HG03571 (cell line): ENCODE data around the gene TMTC2.

ENCODE experiments used
- ATAC-seq: cut with Tn5 transposase; IDR thresholded peaks from one replicate; pipeline ENCODE4 v1.9.1; 2021; ENCODE audit not compliant: unreplicated experiment

The TMTC2 gene

DNA sequence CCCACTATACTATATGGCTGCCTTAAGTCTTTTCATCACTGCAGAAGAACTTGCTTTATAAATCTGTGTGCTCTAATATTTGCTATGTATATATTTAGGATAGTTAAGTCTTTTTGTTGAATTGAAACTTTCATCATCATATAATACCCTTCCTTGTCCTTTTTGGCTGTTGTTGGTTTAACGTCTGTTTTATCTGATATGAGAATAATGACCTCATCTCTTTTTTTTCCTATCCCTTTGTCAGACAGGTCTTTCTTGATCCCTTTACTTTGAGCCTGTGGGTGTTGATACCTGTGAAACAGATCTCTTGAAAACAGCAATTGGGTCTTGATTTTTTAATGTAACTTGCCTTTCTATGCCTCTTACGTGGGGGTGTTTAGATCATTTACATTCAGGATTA, 316.3 kb downstream of the TMTC2 start:
- ATAC-seq, result no peak

DNA sequence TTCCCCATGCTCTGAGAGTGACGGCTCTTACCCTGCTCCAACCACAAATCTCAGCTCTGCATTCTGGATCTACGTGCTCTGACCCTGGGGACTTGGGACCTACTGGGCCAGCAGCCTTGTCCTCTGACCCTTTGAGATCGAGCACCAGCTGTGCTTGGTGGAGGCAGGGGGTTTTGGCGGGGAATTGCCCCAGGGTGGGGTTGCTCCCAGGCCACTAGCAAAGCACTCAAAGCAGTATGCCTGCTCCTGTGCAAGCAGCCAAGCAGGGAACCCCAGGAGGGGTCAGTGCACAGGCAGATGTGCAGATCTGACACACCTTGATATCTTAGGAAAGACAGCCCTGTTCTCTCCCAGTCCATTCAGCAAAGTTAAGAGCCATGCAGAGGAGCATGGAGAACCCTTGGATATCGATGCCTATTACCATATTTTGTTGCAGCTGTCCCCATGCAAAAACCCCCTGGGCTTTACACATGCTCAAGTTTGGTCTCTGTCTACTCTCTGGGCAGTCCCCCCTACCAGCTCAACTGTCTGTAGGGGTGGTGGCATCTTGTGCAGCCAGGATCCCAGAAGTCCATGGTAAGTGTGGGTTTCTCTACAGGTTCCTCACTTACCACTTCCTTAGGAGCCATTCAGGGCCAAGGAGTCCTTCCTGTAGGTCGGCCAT, 319.0 kb downstream of the TMTC2 start:
- ATAC-seq, result no peak

DNA sequence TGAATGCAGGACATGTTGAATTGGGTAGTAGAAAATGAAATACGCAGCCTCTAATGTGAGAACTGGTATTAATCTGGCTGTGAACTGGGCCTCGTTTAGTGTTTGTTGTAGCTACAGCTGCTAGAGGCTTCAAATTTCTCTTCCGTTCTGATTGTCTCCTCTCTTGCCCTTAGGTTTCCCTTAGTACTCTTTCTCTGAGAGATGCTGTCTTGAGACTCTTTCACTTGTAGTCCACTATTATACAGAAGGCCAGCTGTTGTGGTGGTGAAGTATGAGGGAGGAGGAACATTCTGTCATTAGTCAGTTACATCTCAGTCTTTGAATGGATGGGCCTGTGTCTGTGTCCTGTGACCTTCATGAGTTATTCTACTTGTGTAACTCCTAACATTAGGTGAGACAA, 322.0 kb downstream of the TMTC2 start:
- no peak for ATAC-seq

DNA sequence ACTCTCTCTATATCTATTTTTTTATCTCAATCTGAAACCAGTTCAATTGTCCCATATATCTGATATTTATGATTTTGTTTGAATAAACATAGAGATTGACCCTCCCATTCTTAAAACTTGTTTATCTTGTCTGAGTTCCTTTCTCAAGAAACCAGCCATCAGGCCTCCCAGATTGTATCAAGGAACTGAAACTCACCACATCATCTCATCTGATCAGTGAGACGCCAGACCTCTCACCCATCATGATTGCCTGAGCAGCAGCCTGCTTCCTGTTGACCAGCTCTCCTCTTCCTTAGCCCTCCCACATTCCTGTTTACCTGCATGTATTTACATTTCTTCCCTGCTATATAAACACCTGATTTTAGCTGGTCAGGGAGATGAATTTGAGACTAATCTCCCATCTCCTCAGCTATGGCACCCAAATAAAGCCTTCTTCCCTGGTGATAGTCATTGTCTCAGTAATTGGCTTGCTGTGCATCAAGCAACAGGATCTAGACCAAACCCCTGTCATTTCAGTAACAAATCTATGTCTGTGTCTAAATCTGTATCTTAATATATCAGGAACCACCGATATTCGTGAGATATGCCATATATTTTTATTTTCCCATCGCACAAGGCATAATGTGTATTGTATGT, 323.6 kb downstream of the TMTC2 start:
- no peak for ATAC-seq

DNA sequence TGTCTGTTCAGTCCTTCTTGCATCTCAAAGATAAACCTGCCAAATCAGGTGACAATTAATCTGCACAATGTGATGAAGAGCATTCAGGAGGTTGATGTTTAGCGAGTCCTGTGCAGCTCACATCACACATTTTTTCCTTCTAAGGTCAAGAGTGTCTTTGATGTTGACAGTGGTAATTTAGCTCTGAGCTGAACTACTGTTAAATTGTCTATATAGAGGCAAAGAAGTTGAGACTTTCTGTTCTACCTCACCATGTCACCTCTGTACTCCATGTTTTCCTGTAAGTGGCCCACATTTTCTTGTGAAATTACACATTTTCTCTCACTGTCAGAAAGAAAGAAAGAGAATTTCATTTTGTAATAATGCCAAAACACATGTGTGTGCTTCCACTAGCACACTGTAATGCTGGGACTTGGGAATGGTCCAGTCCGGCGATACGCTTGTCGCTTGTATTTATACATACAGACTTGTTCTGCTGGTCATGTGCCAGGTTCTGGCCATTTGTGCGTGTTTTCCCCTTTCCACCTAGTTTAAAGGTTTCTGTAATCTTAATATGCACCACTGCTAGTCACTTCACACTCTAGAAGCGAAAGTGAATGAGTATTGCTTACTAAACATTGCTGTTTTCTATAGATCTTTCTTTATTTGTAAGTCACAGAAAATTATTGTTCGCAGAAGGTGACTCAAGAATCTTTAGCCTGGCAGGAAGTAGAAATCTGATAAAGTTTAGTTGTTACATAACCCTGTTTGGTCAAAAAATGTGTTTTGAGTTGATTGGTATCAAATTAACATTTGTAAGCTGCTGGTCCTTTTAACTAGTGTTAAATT, 328.9 kb downstream of the TMTC2 start:
- ATAC-seq, result no peak

DNA sequence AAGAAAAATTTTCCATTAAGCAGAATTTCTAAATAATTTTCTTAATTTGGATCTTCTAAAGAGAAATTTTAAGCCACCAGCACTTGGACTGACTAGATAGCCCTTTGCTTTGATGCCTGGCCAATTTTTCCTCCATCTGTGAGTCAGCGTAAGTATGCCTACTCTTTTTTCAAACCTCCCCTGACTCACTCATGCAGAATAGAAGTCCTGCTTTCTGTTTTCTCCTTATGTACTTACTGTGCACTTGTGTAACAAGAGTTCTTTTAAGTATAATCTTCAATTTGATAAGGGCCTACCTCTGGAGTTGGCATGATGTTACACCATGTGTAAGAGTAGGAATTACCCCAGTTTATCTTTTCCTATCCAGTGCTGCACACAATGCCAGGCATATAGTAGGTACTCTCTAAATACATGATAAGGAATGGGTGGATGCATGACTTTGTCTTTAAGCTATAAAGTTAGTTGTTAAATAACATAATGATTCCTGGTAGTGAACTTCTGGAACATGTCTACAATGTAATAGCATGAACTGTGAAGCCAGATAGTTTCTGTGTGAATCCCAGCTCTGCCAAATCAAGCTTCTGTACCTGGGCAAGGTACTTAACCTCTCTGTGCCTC, 329.6 kb downstream of the TMTC2 start:
- no peak for ATAC-seq

DNA sequence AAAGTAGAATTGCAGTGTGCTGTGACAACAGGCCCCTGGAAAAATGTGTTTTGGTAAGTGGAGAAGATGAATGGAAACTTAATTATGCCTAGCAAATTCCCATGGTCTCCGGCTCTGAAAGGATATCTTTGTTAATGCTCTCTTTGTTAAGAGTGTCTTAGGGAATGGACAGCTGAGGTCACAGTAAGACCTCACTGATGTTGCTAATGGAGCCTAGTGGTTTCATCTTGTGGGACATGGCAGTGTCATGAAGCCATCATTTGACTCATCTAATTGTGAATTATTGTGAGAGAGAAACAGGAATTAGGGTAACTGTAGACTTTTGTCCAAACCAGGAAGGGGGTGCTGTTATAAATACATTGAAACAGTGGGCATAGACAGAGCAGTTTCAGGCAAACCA, 330.3 kb downstream of the TMTC2 start:
- ATAC-seq, result no peak

DNA sequence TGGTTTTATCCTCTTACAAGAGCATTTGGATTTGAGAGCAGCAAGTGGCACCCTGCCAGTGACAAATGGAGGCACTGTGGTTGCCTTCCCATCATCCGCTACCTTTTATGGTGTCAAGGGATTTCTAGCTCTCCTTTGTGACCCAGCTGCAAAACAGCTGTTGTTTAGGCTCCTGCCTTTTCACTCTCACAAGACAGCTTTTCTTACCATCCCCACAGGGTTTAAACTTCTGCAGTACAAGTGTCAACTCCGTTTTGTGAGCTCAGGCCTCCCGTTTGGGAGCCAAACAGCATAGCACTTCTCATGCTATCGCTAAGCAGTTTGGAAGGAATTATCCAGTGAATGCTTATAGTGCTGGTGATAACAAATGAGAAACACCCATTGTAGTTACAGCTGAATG, 331.4 kb downstream of the TMTC2 start:
- no peak for ATAC-seq

DNA sequence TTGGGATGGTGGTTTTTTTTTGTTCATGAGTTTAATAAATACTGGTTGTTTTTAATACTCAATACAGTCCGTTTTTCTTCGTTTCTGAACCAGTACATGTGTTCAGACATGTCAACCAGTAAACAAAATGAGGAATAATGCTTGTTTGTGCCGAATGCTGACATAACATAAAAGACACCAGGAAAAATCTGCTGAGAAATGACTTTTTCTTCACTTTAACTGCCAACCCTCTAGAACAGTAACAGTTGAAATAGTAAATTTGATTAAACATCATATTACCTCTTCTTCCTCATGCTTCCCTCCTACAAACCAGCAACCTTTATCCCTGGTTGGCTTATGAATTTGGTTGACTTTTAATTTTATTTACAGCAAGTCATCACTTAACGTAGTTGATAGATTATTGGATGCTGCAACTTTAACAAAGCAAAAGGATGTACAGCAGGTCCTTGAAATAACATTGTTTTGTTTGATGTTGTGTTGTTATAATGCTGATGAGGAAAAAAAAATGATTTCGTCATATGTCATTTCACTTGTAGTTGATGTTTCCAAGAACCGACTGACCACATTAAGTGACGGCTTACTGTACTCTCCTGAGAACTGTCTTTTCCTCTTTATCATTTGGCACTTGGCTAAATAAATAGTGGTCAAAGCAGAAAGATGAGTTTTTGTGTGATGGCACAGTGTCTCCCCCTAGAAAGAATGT, 340.5 kb downstream of the TMTC2 start:
- no peak for ATAC-seq

DNA sequence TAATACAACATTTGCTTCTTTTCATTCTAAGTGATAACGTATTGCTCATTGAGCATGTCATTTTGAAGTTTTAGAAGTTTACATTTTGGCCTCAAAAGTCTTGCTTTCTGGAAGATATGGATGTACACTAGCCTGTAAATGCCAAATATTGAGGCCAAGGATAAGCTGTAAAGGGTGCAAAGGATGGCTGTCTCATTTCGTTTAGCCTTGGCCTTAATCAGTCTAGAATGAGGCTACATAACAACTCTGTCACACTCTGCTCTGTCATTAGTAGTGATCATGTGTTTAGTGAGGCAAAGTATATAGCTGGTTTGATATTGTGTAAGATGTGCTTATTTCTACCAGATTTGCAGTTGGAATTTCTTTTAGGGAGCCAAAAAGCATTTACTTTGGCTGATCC, 344.5 kb downstream of the TMTC2 start:
- no peak for ATAC-seq

DNA sequence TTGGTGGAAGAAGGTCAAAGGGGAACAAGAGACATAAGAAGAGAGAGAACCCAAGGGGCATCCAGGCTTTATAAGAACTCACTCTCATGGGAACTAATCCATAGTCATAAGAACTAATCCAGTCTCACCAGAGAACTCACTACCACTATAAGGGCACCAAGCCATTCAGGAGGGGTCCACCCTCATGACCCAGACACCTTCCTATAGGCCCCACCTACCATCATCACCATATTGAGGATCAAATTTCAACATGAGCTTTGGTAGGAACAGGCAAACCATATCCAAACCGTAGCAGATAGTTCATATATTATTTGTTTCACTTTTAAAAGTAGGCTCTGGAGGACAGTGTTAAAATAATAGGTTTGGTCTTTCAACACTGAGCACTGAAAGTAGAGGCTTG, 350.1 kb downstream of the TMTC2 start:
- ATAC-seq, result no peak

DNA sequence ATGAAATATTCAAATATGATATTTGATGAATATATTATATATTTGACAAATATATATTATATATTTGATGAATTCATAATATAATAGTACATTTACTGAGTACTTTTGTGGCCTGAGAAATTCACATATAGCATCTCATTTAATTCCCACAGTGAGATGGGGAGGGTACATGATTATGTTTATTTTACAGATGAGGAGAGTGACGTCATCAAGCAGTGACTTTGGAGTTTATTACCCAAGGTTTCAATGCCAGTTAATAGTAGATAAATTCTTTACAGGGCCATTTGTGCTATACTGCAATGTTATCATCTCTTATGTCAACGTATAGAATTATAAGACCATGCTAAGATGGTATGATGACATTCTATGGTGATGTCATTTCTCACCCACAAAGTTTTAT, 352.7 kb downstream of the TMTC2 start:
- ATAC-seq, result no peak

DNA sequence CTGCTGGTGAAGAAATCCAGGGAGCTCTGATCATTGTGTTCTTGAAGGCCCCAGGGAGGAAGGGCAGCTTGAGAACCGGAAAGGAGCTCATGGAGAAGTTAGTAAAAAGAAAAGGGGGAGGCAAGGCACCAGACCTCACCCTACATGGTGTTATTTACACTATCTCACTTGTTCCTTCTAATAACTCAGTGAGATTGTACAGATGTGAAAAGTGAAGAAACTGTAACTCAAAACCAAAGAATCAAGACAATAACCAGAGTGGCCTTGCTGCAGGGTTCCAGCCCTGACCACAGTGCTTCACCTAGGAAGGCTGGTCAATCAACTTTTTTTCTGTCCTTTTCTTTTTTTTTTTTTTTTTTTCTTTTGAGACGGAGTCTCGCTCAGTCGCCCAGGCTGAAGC, 353.6 kb downstream of the TMTC2 start:
- ATAC-seq, result no peak

DNA sequence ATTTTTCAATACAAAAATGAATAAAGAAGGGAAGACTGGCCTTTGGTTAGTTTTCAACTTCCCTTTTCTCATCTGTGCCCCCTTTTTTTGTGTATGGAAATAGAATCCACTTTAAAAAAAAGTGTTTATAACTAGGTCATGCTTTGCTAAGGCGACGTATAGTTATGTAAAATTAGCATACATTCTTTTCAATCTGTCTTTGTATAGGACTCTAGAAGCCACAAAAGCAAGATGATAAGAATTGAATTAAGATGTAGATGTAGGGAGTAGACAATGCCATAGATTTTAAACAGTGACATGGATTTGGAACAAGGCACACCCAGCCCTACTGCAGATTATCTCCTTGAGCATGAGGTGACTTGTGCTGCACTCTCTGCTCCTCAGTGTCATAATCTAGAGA, 354.3 kb downstream of the TMTC2 start:
- no peak for ATAC-seq

DNA sequence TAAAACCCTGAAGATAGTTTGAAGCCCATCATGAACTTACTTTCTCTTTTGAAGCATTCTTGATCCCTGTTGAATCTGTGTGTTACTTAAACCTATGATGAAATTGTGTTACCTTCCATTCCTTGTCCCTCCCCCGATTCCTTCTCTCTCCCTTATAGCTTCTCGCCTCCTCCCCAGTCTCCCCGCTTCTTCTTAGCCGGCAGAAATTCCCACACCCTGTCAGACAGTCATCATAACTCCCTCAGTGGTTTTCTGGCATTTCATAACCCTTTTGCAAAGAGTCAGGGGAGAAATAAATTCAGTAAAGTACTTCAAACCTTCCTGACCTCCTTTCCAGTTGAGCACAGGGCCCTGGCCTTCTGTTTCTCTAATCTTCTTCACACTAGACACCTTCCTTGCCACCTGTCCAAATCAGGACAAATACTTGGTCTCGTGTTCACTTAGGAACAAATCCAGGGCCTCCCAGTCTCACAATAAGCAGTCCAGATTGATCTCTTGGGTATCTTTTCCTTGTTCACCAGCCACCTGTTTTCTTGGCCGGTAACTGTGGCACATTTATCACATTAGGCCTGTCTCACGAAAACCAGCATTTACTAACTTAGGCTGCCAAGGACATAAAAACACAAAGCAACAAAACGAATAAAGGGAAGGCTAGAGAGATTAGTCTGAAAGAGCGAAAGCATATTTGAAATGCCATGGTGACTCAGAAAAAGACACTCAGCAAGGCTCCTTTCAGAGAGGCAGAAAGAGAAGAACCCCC, 355.9 kb downstream of the TMTC2 start:
- ATAC-seq, result no peak

DNA sequence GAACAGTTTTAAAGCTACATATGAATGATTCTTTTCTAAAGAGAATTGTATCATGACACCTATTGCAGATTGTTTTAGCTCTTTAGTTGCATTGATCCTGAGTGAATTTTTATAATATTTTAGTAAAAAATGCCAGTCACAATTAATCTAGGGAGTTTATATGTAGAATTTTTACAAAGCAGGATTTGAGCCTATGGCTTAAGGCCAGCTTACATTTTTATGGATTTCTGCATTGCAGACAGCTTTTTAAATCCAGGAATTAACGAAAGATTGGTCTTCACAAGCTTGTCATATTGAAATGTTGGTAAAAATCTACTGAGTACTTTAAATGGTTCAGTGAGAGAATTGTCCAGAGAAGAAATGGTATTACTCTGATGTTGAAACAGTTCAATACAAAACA, 358.0 kb downstream of the TMTC2 start:
- ATAC-seq, result no peak

DNA sequence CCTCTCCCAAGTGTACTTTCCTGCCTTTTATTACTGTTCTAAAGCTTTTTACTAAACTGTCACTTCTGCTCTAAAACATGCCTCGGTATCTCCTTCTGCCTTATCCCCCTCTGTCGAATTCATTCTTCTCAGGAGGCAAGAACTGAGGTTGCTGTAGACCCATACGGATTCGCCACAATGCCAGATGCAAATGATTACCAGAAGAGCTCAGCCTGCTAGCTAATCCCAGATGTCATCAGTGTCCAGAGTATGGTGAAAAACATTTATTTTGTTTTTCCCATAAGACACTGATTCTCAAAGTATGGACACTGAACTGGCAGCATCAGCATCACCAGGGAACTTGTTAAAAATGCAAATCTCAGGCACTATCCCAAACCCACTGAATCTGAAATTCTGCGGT, 359.3 kb downstream of the TMTC2 start:
- ATAC-seq, result no peak

DNA sequence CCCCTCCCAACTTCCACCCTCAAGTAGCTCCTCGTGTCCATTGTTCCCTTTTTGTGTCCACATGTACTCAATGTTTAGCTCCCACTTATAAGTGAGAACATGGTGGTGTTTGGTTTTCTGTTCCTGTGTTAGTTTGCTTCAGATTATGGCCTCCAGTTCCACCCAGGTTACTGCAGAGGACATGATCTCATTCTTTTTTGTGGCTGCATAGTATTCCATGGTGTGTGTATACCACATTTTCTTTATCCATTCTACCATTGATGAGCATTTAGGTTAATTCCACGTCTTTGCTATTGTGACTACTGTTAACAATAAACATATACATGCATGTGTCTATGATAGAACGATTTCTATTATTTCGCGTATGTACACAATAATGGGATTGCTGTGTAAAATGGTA, 362.6 kb downstream of the TMTC2 start:
- no peak for ATAC-seq

DNA sequence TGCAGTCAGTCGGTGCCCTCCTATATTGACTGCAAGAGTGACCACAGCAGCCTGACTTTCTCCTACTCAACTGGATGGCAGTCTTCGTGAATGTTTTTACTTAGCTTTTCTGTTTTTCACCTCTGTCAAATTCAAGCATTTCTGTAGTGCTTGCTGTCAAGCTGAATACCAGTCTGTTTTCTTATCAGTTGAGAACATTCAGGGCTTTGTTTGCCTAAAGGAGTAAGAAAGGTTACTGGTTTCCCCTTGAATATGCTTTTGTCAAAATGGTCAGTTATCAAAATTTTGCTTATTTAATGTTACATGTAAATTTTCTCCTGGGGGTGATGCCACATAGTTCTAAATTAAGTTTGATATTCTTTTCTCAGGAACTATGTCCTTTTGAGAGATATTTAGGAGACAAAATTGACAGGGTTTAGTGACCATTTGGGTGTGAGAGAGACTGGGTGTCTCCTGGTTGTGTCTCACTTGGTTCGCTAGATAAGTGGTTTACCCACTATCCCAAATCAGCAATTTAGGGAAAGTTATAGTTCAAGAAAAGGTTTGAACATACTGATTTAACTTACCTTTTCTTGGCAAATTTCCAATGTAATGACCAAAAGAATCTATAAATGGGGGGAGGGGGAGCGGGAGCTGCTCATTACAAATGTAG, 366.3 kb downstream of the TMTC2 start:
- ATAC-seq, result no peak

DNA sequence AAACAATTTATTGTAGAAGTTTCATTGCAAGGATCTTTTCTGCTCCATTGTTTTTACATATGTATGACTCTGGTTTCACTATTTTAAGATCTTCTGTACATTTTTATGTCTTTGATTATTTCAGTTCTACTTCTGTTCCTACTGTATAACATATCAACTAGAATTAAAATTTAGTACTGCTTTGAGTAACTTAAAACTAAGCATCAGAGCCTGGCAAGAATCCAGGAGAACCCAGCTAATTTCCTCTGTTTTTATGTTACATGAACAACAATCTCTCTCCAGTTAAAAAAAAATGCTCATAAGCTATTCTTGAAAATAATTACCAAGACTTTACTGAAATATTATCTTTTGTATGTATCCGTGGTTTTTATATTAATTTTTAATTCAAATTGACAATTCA, 370.7 kb downstream of the TMTC2 start:
- ATAC-seq, result no peak
